OCI-LY1 (cell line): ENCODE results near the gene PHF23.

Experiments
- EZH2 ChIP-seq: fragments of 200-600 bp; sonication (generic), shearing (Covaris generic); IDR thresholded peaks from 2 replicates; pipeline ENCODE4 v1.8.0; 2017; ENCODE audit warnings: borderline replicate concordance, mixed run types, mild to moderate bottlenecking, antibody characterized with exemption, low read length, moderate library complexity, mixed read lengths
- TF ChIP-seq, protein P1 (sequence below): fragments of 200-600 bp; sonication (generic), shearing (Covaris generic); IDR thresholded peaks from 2 replicates; pipeline ENCODE4 v1.5.1; 2017; ENCODE audit warnings: mild to moderate bottlenecking, antibody characterized with exemption, low read length, moderate library complexity, mixed read lengths

DNA sequence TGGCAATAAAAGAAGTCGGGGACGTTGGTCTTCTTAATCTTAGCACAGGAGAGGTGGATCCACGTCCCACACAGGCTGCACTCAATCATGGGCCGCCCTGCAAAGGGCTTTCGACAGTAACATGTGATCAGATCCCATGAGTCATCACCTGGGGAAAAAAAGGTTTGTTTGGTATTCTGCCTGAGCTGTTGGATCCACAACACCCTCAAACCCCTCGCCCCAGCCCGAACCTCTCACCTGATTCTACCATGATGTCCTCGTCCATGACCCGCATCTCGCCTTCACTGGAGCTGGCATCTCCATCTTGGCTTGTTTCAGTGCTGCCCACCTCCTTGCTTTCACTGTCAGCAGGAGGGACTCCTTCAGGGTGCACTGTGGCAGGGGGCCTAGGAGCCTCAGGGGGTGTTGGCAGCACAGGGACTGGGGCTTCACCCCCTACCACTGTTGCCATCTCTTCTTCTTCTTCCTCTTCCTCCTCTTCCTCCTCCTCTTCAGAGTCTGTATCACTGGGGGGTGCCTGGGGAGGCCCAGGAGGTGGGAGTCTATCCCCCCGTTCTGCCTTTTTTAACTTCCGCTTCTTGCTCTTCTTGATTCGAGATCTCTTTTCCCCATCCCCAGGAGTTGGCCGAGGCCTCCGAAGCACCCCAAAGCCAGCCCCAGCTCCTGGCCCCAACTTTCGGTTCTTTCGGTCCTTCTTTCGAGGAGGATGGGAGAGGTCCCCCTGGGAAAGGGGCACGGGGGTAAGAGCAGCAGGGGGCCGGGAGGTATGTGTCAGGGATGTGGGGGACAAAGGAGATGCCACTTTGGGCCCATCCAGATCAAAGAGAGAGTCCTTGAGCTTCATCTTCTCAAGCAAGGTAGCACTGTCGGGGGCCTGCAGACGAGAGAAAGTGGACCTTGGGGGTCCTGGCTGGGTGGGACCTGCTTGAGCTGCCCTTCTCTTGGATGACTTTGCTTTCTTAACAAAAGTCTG, 3.3 kb downstream of the PHF23 start:
- TF ChIP-seq, protein P1, sequence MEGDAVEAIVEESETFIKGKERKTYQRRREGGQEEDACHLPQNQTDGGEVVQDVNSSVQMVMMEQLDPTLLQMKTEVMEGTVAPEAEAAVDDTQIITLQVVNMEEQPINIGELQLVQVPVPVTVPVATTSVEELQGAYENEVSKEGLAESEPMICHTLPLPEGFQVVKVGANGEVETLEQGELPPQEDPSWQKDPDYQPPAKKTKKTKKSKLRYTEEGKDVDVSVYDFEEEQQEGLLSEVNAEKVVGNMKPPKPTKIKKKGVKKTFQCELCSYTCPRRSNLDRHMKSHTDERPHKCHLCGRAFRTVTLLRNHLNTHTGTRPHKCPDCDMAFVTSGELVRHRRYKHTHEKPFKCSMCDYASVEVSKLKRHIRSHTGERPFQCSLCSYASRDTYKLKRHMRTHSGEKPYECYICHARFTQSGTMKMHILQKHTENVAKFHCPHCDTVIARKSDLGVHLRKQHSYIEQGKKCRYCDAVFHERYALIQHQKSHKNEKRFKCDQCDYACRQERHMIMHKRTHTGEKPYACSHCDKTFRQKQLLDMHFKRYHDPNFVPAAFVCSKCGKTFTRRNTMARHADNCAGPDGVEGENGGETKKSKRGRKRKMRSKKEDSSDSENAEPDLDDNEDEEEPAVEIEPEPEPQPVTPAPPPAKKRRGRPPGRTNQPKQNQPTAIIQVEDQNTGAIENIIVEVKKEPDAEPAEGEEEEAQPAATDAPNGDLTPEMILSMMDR = no peak
- TF ChIP-seq EZH2 = no peak
